Ovary (tissue), 10 donors: ENCODE data around the gene RPL13. TPM values are rescaled to one million over a fixed set of nuclear protein-coding genes. Genes with fewer than 3 reads are reported as not detected.

Experiments used
- DNase-seq, 5 donors: peaks; one replicate each; pipeline ENCODE4 v3.0.0-alpha.2; 2019 to 2020
- H3K27ac ChIP-seq, 2 donors: fragments of 200-600 bp; one replicate each; pipeline versions ENCODE4 v1.5.1 to v1.8.0; 2019 to 2022
- H3K27me3 ChIP-seq: fragments of 200-600 bp; one replicate; pipeline ENCODE4 v1.8.0; 2022
- H3K36me3 ChIP-seq: fragments of 200-600 bp; sonication (generic); one replicate; pipeline ENCODE4 v1.5.1; 2019
- H3K4me1 ChIP-seq: one replicate; pipeline ENCODE4 v1.8.1; 2013; ENCODE audit warnings: mild to moderate bottlenecking, moderate library complexity; ENCODE audit not compliant: insufficient read depth
- H3K4me3 ChIP-seq: fragments of 200-600 bp; sonication (generic); one replicate; pipeline ENCODE4 v1.5.1; 2017
- H3K9me3 ChIP-seq, 2 donors: fragments of 200-600 bp in 1 of 2; sonication (generic) in 1 of 2; one replicate each; pipeline versions ENCODE4 v1.5.1 to v1.8.1; 2013 to 2019; ENCODE audit warnings: mild to moderate bottlenecking in 1 of 2, moderate library complexity in 1 of 2
- EP300 ChIP-seq: sonication (generic); formaldehyde crosslinking; IDR thresholded peaks from one replicate; pipeline ENCODE4 v1.6.1; 2017; ENCODE audit warnings: antibody characterized with exemption
- POLR2A ChIP-seq: fragments of 450-650 bp; IDR thresholded peaks from one replicate; pipeline ENCODE4 v1.6.1; 2017; ENCODE audit warnings: antibody characterized with exemption, mild to moderate bottlenecking, moderate library complexity
- WGBS, 3 donors: extraction: QIAGEN DNeasy Blood & Tissue Kit in 1 of 3; methylation state at CpG; one replicate each; pipeline versions ENCODE4 v1.1.5 to v1.1.7; 2013 to 2017; 5-methylcytosine and 5-hydroxymethylcytosine counted together
- intact Hi-C, 4 donors: fragments of 100-400 bp; cut with DNase I; formaldehyde crosslinking; loops; one replicate each; pipeline versions ENCODE4 v1.11.0 to v1.15.1; 2022 to 2023
- long read RNA-seq, 3 donors: library from polyadenylated mRNA in 2 of 3; unstranded in 2 of 3; transcript quantifications; one replicate each; pipeline ENCODE4 v2.0.0 and lab custom pipeline, GENCODE V29; 2021 to 2026
- polyA plus RNA-seq, 2 donors: library from polyadenylated mRNA; stranded (reverse); fragments of 200-250 nt in 1 of 2; fragments of 350-450 nt in 1 of 2; fragmentation: Illumina TruSeq in 1 of 2; extraction: RNeasy Lipid Tissue Mini Kit (QIAGEN cat#74804) in 1 of 2; gene quantifications; one replicate each; pipeline ENCODE4 v1.2.3, GENCODE V29; 2013 to 2014
- total RNA-seq, 7 donors: library from RNA; depleted of rRNA in 2 of 7; stranded (reverse); fragments of >200 nt in 2 of 7; fragmentation: NEBNext Ultra II Directional in 3 of 7; extraction: Animal tissue kit (Norgen Biotek cat#: 25700) in 3 of 7; gene quantifications; one replicate each; pipeline versions ENCODE4 v1.1.0 to v1.2.4, GENCODE V29; 2016 to 2023
- TF ChIP-seq, protein P1 (sequence below), 3 donors: fragments of 450-650 bp in 2 of 3; fragments of 200-600 bp in 1 of 3; IDR thresholded peaks; one replicate each; pipeline versions ENCODE4 v1.5.1 to v1.8.0; 2016 to 2022; ENCODE audit warnings: antibody characterized with exemption in 3 of 3, mild to moderate bottlenecking in 1 of 3
- donor health status: DM: no; HTN: no; CAD: no; lungs with moderate emphysema.
- donor health status: DM: no; HTN: no; CAD: no.
- donor health status: Bipolar disorder and iron deficiency.
- donor health status: DM: yes; HTN: yes; CAD: no.
- donor health status: DM: no; HTN: no; CAD: no.
- donor health status: DM: yes; HTN: yes; CAD: no.

The RPL13 gene
- over 10,000 TPM in 2 of 7 donors, 1,000 to 10,000 TPM in 5; 4,259 to 21,366 (median 5,883) TPM for total RNA-seq
- over 10,000 TPM in 1 of 2 donors, 1,000 to 10,000 TPM in 1; 1,317 to 14,290 TPM for polyA plus RNA-seq
- long read RNA-seq, donor 1, full-length matches to known transcripts = 2,848 of 3,135 reads
- long read RNA-seq, donor 1, partial matches to known transcripts = 232 of 3,135 reads
- long read RNA-seq, donor 1, other reads (novel, unspliced or antisense) = 55 of 3,135 reads
- long read RNA-seq, donor 2, full-length matches to known transcripts = 1,952 of 2,114 reads
- long read RNA-seq, donor 2, partial matches to known transcripts = 118 of 2,114 reads
- long read RNA-seq, donor 2, other reads (novel, unspliced or antisense) = 44 of 2,114 reads
- long read RNA-seq, donor 3, full-length matches to known transcripts = 3,436 of 3,599 reads
- long read RNA-seq, donor 3, partial matches to known transcripts = 112 of 3,599 reads
- long read RNA-seq, donor 3, other reads (novel, unspliced or antisense) = 51 of 3,599 reads

DNA sequence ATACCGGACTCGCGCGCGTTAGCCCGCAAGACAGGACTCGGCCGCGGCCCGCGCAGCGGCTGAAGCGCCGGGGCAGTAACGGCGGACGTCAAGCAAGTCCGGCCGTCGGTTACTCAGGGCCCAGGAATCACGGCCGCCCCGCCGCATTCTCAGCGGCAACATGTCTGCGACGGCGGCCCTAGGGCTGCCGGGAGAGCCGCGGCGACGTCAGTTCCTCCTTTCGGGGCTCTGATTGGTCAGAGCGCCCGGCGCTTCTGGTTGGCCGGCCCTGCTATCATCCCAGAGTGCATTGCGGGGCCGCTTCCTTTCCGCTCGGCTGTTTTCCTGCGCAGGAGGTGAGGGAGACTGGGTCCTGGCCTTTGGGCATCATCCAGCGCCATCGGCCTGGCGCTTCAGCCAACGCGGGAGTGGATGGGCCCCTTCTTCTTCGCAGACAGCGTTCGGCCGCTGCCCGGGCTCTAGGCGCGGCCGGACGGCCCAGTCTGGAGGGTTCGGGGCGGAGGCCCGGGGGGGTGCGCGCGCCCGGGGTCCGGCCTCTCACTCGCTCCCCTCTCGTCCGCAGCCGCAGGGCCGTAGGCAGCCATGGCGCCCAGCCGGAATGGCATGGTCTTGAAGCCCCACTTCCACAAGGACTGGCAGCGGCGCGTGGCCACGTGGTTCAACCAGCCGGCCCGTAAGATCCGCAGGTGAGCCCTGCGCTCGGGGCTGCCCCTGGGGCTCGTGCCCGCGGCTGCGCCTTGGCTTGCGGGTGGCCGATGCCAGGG is at the start of gene RPL13:
Gene RPL13, plus strand, starts transcription at position 305 of the 764 bp plus-strand sequence. Its CDS starts 278 bp downstream, at position 583.
- TF ChIP-seq, protein P1, sequence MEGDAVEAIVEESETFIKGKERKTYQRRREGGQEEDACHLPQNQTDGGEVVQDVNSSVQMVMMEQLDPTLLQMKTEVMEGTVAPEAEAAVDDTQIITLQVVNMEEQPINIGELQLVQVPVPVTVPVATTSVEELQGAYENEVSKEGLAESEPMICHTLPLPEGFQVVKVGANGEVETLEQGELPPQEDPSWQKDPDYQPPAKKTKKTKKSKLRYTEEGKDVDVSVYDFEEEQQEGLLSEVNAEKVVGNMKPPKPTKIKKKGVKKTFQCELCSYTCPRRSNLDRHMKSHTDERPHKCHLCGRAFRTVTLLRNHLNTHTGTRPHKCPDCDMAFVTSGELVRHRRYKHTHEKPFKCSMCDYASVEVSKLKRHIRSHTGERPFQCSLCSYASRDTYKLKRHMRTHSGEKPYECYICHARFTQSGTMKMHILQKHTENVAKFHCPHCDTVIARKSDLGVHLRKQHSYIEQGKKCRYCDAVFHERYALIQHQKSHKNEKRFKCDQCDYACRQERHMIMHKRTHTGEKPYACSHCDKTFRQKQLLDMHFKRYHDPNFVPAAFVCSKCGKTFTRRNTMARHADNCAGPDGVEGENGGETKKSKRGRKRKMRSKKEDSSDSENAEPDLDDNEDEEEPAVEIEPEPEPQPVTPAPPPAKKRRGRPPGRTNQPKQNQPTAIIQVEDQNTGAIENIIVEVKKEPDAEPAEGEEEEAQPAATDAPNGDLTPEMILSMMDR (IDR thresholded peaks at IDR 0.05) = peak in 1 of 3 donors; percentile 5
- TF ChIP-seq POLR2A (peak; percentile 98), EP300 (peak; percentile 34)
- H3K9me3 ChIP-seq = no peaks in the 10 kb centered on the region
- peaks cover 8% of the 10 kb centered on the region for H3K4me1 ChIP-seq
- 0 to 1% (median 1%) methylated on average over 79 to 87 of the region's 87 CpGs for WGBS, 3 donors
- no peaks in the 10 kb centered on the region for H3K27me3 ChIP-seq
- peak within 1 kb of the TSS; percentile 76 to 96 for H3K27ac ChIP-seq
- H3K4me3 ChIP-seq = peak within 1 kb of the TSS; percentile 65
- H3K36me3 ChIP-seq = no peaks in the 10 kb centered on the region
- intact Hi-C loops = loop anchor here in 1 of 4 donors (10.0 kb wide), 1 partner anchor 316 kb away; no protein-coding TSS in a partner anchor
- DNase-seq = peak; percentile 94 to 96 (median 95)

DNA sequence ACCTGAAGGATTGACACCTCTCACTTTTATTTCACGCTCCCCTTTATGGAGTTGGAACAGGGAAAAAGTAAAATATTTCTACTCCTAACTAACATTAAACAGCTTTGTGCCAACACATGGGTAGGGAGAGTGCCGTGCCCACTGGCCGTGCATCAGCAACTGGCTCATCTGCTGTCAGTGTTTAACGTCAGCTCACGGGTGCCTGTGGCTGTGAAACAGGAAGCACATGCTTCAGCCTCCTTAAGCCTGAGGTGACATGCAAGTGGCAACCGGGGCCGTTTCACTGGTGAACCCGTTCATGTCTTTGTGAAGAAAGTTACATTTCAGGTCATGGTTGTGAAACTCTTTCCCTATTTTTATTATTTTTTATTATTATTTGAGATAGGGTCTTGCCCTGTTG is 49.1 kb upstream of the RPL13 start:
- DNase-seq = no peak
- intact Hi-C loops = no loop called here
- H3K27me3 ChIP-seq = no peaks in the 10 kb centered on the region
- no peak overlapping the region for H3K4me3 ChIP-seq
- no peak overlapping the region for H3K27ac ChIP-seq
- 72 to 81% (median 73%) methylated on average over 8 of the region's 8 CpGs for WGBS, 3 donors
- TF ChIP-seq, protein P1 (IDR thresholded peaks at IDR 0.05) = no peak
- TF ChIP-seq POLR2A = no peak
- no peak for TF ChIP-seq EP300
- no peaks in the 10 kb centered on the region for H3K36me3 ChIP-seq
- H3K4me1 ChIP-seq = peaks cover 4% of the 10 kb centered on the region
- H3K9me3 ChIP-seq = no peaks in the 10 kb centered on the region

DNA sequence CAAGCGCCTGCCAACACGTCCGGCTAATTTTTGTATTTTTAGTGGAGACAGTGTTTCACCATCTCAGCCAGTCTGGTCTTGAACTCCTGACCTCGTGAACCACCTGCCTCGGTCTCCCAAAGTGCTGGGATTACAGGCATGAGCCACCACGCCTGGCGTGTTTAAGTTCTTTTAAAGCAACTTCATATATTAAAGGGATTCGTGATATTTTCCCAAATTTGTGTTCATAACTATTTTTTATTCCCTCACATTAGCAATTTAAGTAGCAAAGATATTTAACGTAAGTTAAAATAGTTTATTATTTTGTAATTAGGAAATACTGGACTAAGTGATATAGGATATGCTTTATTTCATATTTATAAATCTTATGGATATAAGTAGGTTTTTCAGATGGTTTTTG is 48.0 kb upstream of the RPL13 start:
- H3K36me3 ChIP-seq = no peaks in the 10 kb centered on the region
- H3K4me3 ChIP-seq = no peak overlapping the region
- H3K4me1 ChIP-seq = no peaks in the 10 kb centered on the region
- no peaks in the 10 kb centered on the region for H3K9me3 ChIP-seq
- no peak overlapping the region for H3K27ac ChIP-seq
- WGBS, 3 donors = 90 to 92% (median 92%) methylated on average over 9 of the region's 9 CpGs
- no peaks in the 10 kb centered on the region for H3K27me3 ChIP-seq
- intact Hi-C loops = no loop called here
- TF ChIP-seq POLR2A = no peak
- TF ChIP-seq, protein P1 (IDR thresholded peaks at IDR 0.05) = no peak
- TF ChIP-seq EP300 = no peak
- no peak for DNase-seq

DNA sequence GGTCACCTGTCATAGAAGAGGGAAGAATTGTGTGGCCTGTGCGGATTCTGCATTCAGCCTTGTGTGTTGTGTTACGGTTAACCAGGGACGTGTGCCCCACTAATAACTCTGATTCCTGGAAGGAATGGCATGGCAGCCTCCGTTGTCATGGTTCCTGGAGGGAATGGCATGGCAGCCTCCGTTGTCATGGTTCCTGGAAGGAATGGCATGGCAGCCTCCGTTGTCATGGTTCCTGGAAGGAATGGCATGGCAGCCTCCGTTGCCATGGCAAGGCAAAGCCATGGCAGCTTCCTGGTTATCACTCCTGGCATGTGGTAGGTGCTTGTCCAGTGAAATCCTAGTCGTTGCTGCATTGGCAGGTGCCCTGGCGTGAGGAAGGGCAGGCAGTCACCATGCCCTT is 43.4 kb upstream of the RPL13 start:
- no peak for TF ChIP-seq POLR2A
- TF ChIP-seq, protein P1 (IDR thresholded peaks at IDR 0.05) = no peak
- TF ChIP-seq EP300 = no peak
- intact Hi-C loops = no loop called here
- Histone ChIP-seq H3K27me3 (no peaks in the 10 kb centered on the region), H3K4me1 (no peaks in the 10 kb centered on the region), H3K4me3 (no peak overlapping the region), H3K36me3 (no peaks in the 10 kb centered on the region), H3K9me3 (no peaks in the 10 kb centered on the region), H3K27ac (no peak overlapping the region)
- 79 to 83% (median 81%) methylated on average over 9 of the region's 9 CpGs for WGBS, 3 donors
- no peak for DNase-seq
